Mesodermal cell (in vitro differentiated cells): Measurements from ENCODE around the gene KREMEN1.
"Not testable (repeated sequence)": the region's sequence is repeated elsewhere in the genome, so short reads cannot be mapped to it uniquely, and the experiment has no call there.

Experiments used
- H3K27ac ChIP-seq: 2 replicates; pipeline ENCODE4 v1.7.0; 2013; ENCODE audit warnings: mild to moderate bottlenecking, low read depth, low read length, moderate library complexity; ENCODE audit not compliant: severe bottlenecking
- H3K36me3 ChIP-seq: 2 replicates; pipeline ENCODE4 v1.7.1; 2013; ENCODE audit warnings: mild to moderate bottlenecking, low read length, moderate library complexity; ENCODE audit not compliant: control insufficient read depth, insufficient read depth
- H3K4me1 ChIP-seq: one replicate; pipeline ENCODE4 v1.7.1; 2013; ENCODE audit warnings: mild to moderate bottlenecking, low read length; ENCODE audit not compliant: insufficient read depth, control insufficient read depth, poor library complexity, severe bottlenecking
- H3K4me3 ChIP-seq: 2 replicates; pipeline ENCODE4 v1.7.0; 2013; ENCODE audit warnings: low read length, control low read depth, mild to moderate bottlenecking; ENCODE audit not compliant: insufficient read depth, poor library complexity, severe bottlenecking; ENCODE audit errors: extremely low read depth
- H3K9me3 ChIP-seq: 2 replicates; pipeline ENCODE4 v1.7.1; 2013; ENCODE audit warnings: mild to moderate bottlenecking, low read length, moderate library complexity; ENCODE audit not compliant: control insufficient read depth
- WGBS, 2 experiments: methylation state at CpG; one replicate each; pipeline ENCODE4 v1.1.5; 2013; ENCODE audit warnings: missing lambda C conversion rate in 2 of 2; ENCODE audit not compliant: insufficient coverage in 2 of 2; 5-methylcytosine and 5-hydroxymethylcytosine counted together

KREMEN1 gene

GRCh38 chr22:29109822-29110221 lies 37.0 kb downstream of the KREMEN1 start:
- peak overlapping the region; percentile 51 for H3K27ac ChIP-seq
- no peaks in the 10 kb centered on the region for H3K36me3 ChIP-seq
- H3K4me1 ChIP-seq = peaks cover 28% of the 10 kb centered on the region
- 85 to 91% methylated on average over 3 to 4 of the region's 4 CpGs for WGBS, 2 experiments
- no peaks in the 10 kb centered on the region for H3K9me3 ChIP-seq
- H3K4me3 ChIP-seq = no peak overlapping the region

- H3K9me3 ChIP-seq = no peaks in the 10 kb centered on the region
- H3K4me3 ChIP-seq = no peak overlapping the region
- no peaks in the 10 kb centered on the region for H3K36me3 ChIP-seq
- no peak overlapping the region for H3K27ac ChIP-seq
- peaks cover 28% of the 10 kb centered on the region for H3K4me1 ChIP-seq
- 83 to 90% methylated on average over 1 of the region's 3 CpGs for WGBS, 2 experiments
Measured at GRCh38 chr22:29110946-29111345, 38.1 kb downstream of the KREMEN1 start.

- H3K27ac ChIP-seq = no peak overlapping the region
- WGBS, 2 experiments = 88 to 94% methylated on average over 2 to 3 of the region's 3 CpGs
- no peak overlapping the region for H3K4me3 ChIP-seq
- peaks cover 22% of the 10 kb centered on the region for H3K4me1 ChIP-seq
- H3K36me3 ChIP-seq = no peaks in the 10 kb centered on the region
- no peaks in the 10 kb centered on the region for H3K9me3 ChIP-seq
Measured at GRCh38 chr22:29112121-29112520, 39.3 kb downstream of the KREMEN1 start.

- Histone ChIP-seq H3K27ac (no peak overlapping the region), H3K4me3 (no peak overlapping the region), H3K9me3 (no peaks in the 10 kb centered on the region), H3K4me1 (peaks cover 22% of the 10 kb centered on the region), H3K36me3 (no peaks in the 10 kb centered on the region)
- WGBS, 2 experiments = 93% methylated on average over 5 to 7 of the region's 7 CpGs
Measured at GRCh38 chr22:29112681-29113080, 39.8 kb downstream of the KREMEN1 start.

GRCh38 chr22:29113319-29113718 lies 40.5 kb downstream of the KREMEN1 start:
- WGBS, 2 experiments = 100% methylated on average over 1 of the region's 4 CpGs; no CpG with 5 or more reads in 1 of the 2 experiments
- H3K27ac ChIP-seq = no peak overlapping the region
- no peaks in the 10 kb centered on the region for H3K9me3 ChIP-seq
- H3K36me3 ChIP-seq = peaks cover 4% of the 10 kb centered on the region
- peaks cover 18% of the 10 kb centered on the region for H3K4me1 ChIP-seq
- H3K4me3 ChIP-seq = no peak overlapping the region

- Histone ChIP-seq H3K9me3 (no peaks in the 10 kb centered on the region), H3K4me1 (peaks cover 8% of the 10 kb centered on the region), H3K36me3 (peaks cover 4% of the 10 kb centered on the region), H3K4me3 (no peak overlapping the region), H3K27ac (no peak overlapping the region)
- 90% methylated on average over 2 of the region's 4 CpGs; no CpG with 5 or more reads in 1 of the 2 experiments for WGBS, 2 experiments
Measured at GRCh38 chr22:29114392-29114791, 41.6 kb downstream of the KREMEN1 start.

GRCh38 chr22:29115682-29116288 lies 43.0 kb downstream of the KREMEN1 start:
- no peak overlapping the region for H3K27ac ChIP-seq
- peaks cover 5% of the 10 kb centered on the region for H3K9me3 ChIP-seq
- H3K4me3 ChIP-seq = no peak overlapping the region
- 78 to 80% methylated on average over 1 to 2 of the region's 2 CpGs for WGBS, 2 experiments
- peaks cover 4% of the 10 kb centered on the region for H3K36me3 ChIP-seq
- no peaks in the 10 kb centered on the region for H3K4me1 ChIP-seq

- H3K9me3 ChIP-seq = peaks cover 5% of the 10 kb centered on the region
- no peak overlapping the region for H3K27ac ChIP-seq
- peaks cover 4% of the 10 kb centered on the region for H3K36me3 ChIP-seq
- H3K4me3 ChIP-seq = no peak overlapping the region
- WGBS, 2 experiments = 93 to 97% methylated on average over 2 to 3 of the region's 3 CpGs
- H3K4me1 ChIP-seq = no peaks in the 10 kb centered on the region
Measured at GRCh38 chr22:29116397-29117123, 43.7 kb downstream of the KREMEN1 start.

- WGBS, 2 experiments = 86 to 95% methylated on average over 1 to 5 of the region's 6 CpGs
- peaks cover 5% of the 10 kb centered on the region for H3K9me3 ChIP-seq
- H3K27ac ChIP-seq = no peak overlapping the region
- peaks cover 4% of the 10 kb centered on the region for H3K36me3 ChIP-seq
- H3K4me1 ChIP-seq = no peaks in the 10 kb centered on the region
- H3K4me3 ChIP-seq = no peak overlapping the region
Measured at GRCh38 chr22:29117799-29118477, 45.1 kb downstream of the KREMEN1 start.

- not testable (repeated sequence) for H3K4me1 ChIP-seq, H3K9me3 ChIP-seq, H3K36me3 ChIP-seq, H3K27ac ChIP-seq, H3K4me3 ChIP-seq
- WGBS, 2 experiments = 89 to 94% methylated on average over 5 to 6 of the region's 7 CpGs
Measured at GRCh38 chr22:29120098-29120912, 47.5 kb downstream of the KREMEN1 start.
